ENCODE results near the gene FUZ.

FUZ gene

DNA sequence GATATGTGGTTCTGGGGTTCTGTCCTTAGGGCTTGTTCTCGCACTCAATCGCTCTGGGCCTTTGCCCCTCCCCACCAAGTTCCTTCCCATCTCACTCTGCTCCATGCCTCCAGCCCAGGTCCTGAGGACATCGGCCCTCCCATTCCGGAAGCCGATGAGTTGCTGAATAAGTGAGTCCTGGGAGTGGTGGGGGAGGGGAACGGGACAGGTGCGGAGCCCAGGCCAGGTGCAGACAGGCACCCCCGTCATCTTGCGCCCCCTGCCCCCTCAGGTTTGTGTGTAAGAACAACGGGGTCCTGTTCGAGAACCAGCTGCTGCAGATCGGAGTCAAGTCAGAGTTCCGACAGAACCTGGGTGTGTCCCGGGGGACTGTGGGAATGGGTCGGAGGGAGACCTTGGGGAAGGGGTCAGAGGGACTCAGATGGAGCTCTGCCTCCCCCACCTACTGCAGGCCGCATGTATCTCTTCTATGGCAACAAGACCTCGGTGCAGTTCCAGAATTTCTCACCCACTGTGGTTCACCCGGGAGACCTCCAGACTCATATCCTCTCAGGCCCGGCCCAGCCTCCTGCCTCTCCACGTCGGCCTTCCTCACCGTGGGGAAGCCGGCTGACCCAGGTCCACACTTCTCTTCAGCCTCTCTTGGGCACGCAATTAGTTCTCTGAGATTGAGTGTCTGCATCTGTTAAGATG is 10.1 kb downstream of the FUZ start:
- DNase-seq = no peak

DNA sequence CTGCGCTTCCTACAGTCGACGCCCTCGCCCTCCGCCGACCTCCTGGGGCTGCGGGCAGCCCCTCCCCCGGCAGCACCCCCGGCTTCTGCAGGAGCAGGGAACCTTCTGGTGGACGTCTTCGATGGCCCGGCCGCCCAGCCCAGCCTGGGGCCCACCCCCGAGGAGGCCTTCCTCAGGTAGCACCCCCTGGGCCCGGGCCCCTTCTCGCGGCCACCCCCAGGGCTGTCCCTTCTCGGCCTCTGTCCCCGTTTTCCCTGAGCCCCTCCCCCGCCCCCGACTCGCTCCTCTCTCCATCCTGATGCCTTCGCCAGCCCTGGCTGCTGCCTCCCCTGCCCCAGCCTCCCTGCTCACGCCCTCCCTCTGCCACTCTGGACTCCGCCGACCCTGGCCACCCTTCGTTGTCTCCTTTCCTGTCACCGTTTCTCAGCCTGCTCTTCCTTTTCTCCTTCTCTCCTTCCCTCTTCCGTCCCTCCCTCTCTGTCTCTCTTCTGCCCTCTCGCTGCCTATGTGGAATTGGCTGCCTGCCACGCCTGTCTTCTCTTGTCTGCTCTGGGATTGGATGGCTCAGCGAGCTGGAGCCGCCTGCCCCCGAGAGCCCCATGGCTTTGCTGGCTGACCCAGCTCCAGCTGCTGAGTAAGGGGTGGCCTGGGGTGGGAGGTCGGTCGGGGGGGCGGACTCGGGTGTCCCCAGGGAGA is 11.0 kb downstream of the FUZ start:
- DNase-seq = no peak

DNA sequence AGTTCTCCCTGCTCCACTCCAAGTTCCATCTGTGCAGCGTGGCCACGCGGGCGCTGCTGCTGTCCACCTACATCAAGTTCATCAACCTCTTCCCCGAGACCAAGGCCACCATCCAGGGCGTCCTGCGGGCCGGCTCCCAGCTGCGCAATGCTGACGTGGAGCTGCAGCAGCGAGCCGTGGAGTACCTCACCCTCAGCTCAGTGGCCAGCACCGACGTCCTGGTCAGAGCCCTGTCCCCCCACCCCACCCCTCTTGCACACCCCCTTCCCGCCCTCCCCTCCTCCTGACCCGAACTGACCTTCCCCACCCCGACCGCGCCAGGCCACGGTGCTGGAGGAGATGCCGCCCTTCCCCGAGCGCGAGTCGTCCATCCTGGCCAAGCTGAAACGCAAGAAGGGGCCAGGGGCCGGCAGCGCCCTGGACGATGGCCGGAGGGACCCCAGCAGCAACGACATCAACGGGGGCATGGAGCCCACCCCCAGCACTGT is 11.6 kb downstream of the FUZ start:
- no peak for DNase-seq

DNA sequence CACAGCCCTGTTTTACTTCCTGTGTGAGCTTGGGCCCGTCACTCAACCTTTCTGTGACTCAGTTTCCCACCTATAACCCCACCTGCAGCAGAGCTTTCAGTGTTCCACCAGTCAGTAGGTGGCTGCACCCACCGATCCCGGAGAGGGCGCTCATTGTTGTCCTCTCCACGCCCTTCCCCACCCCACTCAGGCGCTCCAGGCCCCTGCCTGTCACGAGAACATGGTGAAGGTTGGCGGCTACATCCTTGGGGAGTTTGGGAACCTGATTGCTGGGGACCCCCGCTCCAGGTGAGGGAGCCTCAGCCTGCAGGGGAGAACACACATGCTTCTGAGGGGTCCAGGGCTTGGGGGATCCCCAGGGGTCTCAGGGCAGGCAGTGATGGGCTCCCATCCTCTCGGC is 12.3 kb downstream of the FUZ start:
- no peak for DNase-seq

DNA sequence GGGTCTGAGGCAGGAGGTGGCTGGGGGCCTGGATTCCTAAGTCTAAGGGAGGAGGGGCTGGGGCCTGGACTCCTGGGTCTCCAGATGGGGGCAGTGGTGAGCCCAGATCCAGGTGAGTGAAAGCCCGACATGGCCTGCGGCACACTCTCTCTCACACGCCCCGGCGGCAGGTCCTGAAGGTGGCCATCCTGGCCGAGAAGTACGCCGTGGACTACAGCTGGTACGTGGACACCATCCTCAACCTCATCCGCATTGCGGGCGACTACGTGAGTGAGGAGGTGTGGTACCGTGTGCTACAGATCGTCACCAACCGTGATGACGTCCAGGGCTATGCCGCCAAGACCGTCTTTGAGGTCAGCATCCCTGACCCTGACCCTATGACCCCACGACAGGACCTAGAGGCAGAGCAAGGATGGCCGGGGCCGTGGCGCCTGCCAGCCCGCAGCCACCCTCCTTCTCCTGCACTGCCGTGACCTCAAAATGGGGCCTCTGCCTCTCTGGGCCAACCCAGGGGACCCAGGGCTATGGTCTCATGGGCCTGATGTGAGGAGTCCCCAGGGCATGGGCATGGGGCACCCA is 13.2 kb downstream of the FUZ start:
- no peak for DNase-seq

DNA sequence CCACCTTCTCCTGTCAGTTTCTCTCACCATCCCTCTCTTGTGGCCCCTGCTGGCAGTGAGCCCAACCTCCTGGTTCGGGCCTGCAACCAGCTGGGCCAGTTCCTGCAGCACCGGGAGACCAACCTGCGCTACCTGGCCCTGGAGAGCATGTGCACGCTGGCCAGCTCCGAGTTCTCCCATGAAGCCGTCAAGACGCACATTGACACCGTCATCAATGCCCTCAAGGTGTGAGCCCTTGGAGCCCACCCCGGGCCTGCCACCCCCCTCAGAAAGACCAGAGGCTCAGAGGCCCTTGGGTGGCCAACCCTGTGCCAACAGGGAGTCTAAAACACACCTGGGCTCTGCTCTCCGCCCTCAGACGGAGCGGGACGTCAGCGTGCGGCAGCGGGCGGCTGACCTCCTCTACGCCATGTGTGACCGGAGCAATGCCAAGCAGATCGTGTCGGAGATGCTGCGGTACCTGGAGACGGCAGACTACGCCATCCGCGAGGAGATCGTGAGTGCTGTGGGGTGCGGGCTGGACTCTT is 13.8 kb downstream of the FUZ start:
- DNase-seq = no peak

DNA sequence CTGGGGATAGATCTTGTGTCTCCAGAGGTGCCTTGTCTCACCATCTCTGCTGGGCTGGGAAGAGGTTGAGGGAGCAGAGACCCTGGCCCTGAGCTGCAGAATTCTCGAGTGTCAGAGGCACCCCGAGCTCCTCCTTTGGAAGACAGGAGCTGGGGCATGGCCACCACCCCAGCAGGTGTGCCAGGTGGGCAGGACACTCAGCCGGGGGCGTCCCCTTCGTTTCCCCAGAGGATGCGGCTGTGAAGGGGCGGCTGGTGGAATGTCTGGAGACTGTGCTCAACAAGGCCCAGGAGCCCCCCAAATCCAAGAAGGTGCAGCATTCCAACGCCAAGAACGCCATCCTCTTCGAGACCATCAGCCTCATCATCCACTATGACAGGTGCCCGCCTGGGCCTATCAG is 14.5 kb downstream of the FUZ start:
- DNase-seq = no peak

DNA sequence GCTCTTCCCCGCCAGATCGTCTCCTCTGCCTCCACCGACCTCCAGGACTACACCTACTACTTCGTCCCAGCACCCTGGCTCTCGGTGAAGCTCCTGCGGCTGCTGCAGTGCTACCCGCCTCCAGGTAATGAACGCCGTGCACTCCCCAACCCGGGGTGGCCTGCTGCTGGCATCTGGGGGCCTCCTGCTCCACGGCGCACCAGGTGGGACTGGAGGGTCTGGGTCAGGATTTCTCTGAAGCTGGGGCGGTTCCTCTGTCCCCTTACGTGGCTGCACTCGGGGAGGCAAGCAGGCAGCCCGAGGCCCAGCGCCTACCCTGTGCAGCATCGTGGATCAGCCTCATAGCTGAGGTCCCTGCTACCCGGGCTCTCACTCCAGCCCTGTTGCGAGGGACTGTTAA is 17.5 kb downstream of the FUZ start:
- no peak for DNase-seq

DNA sequence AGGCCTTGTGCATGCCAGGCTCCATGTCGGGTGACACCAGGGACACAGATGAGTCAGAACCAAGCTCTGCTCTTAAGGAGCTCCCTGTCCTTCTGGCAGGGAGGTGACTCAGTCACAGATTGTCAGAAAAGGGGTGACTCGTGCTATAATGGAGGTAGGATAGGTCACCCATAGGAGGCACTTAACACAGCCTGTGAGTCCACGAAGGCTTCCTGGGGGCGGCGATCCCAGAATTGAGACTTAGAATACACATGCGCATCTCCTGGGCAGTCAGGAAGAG is 19.6 kb downstream of the FUZ start:
- DNase-seq = no peak

DNA sequence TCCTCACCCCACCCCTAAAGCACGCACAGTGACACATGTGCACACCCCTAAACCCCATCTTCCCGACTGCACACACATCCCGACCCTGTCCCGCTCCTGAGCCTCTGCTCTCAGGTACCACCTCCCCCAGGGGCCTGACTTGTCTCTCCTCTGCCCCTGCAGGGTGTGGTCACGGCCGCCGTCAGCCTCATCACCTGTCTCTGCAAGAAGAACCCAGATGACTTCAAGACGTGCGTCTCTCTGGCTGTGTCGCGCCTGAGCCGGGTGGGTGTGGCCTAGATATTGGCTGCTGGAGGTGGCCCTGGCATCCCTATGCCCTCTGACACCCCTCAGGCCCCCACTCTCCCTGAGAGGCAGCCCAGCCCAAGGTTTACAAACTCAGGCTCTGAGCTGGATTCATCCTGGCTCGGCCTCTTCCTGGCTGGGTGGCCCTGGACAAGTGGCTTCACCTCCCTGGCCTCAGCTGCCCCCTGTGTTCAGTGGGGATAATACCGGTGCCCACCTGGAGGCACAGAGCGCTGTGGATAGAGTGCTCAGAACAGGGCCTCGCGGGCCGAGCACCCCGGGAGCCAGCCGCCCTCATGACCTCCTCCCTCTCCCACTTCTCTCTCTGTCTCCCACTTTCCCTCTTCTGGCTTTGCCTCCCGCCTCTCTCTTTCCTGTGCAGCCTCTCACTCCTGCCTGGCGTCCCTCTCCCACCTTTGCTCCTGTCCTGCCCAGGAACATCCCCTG is 20.1 kb downstream of the FUZ start:
- DNase-seq = no peak

DNA sequence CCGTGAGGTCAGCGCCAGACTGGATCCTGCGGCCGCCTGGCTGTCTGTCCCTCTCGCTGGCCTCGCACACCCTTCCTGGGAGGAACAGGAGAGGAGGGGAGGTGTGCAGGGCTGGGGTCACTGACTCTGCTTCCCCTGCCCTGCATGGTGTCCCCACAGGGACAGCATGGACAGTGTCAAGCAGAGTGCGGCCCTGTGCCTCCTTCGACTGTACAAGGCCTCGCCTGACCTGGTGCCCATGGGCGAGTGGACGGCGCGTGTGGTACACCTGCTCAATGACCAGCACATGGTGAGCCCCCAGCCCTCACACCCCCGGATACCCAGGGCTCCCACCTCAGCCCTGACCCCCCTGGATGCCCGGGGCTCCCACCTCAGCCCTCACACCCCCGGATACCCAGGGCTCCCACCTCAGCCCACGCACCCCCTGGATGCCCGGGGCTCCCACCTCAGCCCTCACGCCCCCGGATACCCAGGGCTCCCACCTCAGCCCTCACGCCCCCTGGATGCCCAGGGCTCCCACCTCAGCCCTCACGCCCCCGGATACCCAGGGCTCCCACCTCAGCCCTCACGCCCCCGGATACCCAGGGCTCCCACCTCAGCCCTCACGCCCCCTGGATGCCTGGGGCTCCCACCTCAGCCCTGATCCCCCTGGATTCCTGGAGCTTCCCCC is 21.2 kb downstream of the FUZ start:
- DNase-seq = no peak

DNA sequence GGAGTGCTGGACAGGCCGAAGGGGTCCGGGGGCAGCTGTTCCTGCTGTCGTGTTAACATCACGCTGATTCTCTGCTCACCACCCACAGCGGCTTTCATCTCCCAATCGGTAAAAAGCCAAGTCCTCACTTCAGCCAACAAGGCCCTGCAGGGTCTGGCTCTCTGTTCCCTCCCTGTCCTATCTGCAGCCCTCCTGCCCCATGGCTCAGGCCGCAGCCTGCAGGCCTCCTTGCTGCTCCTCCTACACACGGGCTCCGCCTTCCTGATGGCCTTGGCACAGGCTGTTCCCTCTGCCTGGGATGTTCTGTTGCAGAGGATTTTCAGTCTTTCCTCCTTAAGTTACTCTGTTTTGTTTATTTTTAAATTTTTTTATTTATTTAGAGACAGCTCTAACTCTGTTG is 22.2 kb downstream of the FUZ start:
- DNase-seq = no peak

DNA sequence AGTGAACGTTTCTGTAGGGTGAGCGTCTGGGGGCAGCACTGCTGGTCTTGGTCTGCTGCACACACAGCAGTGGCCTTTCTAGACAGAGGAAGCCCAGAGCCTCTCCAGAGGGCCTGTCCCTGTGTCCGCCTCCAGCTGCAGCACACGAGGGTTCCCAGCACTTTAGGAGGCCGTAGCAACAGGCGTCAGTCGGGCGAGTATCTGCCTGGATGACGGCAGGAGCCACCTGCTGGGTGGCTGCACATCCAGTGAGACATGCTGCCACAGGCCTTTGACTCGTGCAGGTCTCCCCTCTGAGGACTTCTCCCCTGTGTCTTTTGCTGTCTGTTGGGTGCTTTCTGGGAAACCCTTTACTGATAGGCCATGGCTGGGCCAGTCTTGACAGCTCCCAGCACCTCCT is 24.2 kb downstream of the FUZ start:
- no peak for DNase-seq

DNA sequence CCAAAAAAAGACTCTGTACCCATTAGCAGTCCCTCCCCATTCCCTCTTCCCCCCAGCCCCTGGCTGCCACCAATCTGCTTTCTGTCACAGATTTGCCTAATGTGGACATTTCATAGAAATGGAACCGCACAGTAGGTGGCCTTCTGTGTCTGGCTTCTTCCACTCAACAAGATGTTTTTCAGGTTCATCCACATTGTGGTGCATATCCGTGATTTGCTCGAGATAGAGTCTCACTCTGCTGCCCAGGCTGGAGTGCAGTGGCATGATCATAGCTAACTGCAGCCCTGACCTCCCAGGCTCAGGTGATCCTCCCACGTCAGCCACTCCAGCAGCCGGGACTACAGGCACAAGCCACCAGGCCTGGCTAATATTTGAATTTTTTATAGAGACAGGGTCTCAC is 25.3 kb downstream of the FUZ start:
- no peak for DNase-seq

DNA sequence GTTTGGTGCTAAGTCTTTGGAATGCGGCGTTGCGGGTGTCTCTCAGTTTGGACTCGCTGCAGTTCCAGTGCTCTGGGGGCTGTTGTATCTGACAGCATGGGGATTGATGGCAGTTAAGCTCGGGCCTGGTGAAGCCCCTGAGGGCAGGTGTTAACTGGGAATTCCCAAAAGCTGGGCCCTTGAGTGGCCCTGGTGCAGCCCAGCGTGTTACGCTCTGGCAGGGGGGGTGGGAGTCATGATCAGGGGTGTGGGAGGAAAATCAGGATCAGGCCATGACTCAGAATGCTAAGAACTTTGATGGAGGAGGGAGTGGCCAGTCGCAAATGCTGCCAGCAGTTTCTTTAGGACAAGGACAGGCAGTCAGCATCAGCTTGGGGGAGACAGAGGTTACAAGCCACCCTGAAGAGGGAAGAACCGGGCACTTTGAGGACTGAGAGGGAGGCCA is 26.7 kb downstream of the FUZ start:
- DNase-seq = no peak

DNA sequence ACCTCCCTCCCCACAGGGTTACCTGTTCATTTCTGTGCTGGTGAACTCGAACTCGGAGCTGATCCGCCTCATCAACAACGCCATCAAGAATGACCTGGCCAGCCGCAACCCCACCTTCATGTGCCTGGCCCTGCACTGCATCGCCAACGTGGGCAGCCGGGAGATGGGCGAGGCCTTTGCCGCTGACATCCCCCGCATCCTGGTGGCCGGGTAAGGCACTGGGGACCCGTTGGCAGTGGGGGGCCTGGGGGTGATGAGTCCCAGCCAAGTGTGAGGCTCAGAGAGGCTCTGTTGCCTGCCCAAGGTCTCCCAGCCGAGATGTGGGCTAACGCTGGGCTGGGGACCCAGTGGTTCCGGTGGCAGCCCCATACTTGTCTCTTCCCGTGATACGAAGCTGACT is 30.6 kb downstream of the FUZ start:
- no peak for DNase-seq

DNA sequence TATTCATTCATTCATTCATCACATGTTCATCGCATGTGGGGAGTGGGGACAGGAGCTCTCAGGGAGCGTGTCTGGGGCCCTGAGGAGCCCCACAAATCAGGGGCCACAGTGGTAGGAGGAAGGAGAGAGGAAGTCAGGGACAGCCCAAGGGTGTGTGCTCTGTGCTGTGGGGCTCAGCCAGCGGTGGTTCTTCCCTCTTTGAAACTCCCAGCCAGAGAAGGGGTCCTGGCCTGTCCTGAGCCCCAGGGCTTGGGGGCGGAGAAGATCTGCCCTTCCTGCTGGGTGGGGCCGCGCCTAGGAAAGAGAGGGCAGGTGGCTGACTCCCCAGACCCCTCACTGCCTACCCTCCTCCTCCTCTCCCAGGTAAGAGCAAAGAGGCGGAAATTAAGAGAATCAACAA is 31.7 kb downstream of the FUZ start:
- no peak for DNase-seq

DNA sequence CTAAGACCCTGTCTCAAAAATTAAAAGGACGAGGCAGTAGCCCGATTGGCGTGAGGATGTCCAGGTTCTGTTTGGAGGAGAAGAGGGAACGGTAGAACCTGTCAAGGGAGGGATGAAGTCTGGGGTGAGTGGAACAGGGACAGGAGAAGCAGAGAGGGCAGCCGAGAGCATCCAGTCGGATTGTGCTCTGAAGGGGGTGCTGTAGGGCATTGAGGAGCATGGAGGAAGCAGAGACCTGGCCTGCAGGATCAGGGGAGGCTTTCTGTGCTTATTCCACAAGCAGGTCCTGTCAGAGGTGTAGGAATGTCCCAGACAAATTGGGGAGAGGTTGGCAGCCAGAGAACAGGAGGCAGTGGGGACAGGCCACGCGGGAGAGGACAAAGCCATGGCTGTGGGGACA is 32.2 kb downstream of the FUZ start:
- DNase-seq = no peak

DNA sequence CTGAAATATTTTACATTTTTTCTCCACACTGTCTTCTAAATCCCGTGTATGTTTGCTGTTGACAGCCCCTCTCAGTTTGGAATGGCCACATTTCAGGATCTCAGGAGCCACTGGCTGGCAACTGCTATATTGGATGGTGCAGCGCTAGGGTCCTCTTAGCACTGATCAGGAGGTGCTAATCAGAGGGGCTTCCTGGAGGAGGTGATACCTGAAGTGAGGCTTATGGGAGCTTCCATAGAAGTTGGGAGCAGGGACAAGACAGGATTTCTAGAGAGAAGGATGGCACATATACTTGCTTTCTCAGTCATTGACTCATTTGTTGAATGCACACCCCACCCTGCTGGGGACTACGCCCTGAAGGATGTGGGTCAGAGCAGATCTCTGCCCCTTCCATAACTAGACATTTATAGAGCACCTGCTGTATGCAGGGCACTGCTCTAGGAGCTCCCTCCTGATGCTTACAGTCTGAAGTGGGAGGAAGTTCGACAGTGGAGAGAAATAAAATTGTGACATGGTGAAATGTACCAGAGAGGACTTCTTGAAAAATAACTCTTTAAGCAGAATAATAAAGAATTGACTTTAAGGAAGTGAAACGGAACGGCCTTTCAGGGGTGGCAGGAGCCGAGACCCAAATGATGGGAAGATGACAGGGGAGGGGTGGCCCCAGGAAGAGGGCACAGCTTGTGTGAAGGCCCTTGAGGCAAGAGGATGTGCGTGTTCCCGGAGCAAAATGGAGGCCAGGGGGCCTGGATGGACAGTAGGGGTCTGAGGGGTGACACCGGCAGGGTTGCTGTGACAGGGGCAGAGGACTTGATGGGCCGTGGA is 33.1 kb downstream of the FUZ start:
- no peak for DNase-seq

DNA sequence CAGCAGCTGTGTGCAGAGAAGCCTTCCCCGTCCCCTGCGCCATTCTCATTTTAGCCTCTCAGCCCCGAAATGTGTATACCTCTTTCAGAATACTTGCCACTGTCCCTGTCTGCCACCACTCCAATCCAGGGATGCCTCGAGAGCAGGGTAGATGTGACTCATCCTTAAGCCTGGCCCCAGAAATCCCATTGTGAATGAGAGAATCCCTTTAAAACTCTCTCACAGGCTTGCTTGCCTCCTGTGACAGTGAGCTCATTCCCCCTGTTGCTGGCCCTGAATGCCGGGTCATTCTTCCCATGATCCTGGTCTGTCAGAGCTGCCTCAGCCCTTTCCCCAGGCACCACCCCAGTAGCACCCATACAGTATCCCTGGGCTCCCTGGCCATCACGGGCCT is 36.7 kb downstream of the FUZ start:
- no peak for DNase-seq

DNA sequence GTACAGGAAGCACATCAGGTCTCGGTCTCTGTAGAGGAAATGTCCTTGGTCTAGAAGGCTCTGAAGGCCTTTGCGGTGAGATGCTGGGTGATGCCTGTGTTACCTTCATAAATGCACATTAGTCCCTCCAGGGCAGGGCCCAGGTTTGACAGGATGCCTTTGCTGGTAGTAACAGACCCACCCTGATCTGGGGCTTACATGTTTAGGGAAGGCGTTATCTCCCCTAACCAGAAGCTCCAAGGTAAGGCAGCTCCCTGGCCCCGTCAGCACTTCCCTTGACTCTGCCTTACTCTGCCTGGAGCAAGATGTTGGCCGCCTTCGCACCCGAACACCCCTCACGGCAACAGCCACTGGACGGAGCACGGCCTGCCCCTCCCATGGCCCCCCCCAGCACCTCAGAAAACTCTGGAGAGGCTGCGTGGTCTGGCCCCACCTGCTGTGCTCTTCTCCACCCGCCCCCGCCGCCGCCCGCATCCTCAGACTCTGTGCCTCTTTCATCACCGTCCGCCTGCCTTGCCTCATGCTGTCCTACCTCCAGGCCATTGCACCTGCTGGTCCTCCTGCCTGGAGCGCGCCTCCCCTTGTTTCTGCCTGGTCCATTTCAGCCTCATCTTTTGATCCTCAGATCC is 37.2 kb downstream of the FUZ start:
- no peak for DNase-seq

DNA sequence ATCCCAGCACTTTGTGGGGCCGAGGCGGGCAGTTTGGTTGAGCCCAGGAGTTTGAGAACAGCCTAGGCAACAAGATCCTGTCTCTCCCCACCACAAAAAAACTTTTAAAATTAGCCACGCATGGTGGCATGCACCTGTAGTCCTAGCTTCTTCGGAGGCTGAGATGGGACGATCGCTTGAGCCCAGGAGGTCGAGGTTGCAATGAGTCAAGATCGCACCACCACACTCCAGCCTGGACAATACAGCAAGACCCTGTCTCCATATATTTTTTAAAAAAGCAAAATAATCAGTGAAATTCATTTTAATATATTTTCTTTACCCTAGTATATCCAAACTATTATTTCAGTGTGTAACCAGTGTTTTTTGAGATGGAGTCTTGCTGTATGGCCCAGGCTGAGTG is 38.1 kb downstream of the FUZ start:
- DNase-seq = no peak
